GM13977 (cell line): ENCODE measurements around the gene NOD2.

Experiments
- DNase-seq: peaks from one replicate; pipeline ENCODE4 v3.0.0; 2012; ENCODE audit warnings: low spot score
- in situ Hi-C: fragments of 300-500 bp; cut with MboI; formaldehyde crosslinking; loops from one replicate; pipeline ENCODE4 v1.12.0; 2022; ENCODE audit warnings: low sequenced_read_pairs, low pct_unique_long_range_greater_than_20kb, mixed read lengths, inconsistent platforms; ENCODE audit not compliant: unreplicated experiment
- TF ChIP-seq, protein P1 (sequence below): IDR thresholded peaks from 2 replicates; pipeline ENCODE4 v1.5.1; 2012; ENCODE audit warnings: mild to moderate bottlenecking, control low read depth; ENCODE audit not compliant: insufficient read depth; ENCODE audit errors: extremely low read depth, missing control alignments

The NOD2 gene

DNA sequence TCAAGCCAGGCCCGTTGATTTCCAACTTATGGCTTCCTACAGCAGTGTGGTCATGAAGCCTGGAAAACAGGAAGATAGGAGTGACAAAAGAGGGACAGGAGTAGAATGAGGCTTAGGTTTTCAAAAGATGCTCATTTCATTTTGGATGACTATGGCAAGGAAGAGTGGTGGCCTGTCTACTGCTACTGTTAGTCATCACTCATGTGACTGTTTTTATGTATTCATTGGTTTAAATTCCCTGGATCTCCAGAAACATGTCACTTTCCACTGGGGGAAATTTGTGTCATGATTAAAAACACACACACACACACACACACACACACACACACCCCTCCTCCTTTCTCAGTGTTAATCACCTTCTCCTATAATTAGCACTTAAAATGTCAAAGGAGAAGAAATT is 47.3 kb downstream of the NOD2 start:
- TF ChIP-seq, protein P1, sequence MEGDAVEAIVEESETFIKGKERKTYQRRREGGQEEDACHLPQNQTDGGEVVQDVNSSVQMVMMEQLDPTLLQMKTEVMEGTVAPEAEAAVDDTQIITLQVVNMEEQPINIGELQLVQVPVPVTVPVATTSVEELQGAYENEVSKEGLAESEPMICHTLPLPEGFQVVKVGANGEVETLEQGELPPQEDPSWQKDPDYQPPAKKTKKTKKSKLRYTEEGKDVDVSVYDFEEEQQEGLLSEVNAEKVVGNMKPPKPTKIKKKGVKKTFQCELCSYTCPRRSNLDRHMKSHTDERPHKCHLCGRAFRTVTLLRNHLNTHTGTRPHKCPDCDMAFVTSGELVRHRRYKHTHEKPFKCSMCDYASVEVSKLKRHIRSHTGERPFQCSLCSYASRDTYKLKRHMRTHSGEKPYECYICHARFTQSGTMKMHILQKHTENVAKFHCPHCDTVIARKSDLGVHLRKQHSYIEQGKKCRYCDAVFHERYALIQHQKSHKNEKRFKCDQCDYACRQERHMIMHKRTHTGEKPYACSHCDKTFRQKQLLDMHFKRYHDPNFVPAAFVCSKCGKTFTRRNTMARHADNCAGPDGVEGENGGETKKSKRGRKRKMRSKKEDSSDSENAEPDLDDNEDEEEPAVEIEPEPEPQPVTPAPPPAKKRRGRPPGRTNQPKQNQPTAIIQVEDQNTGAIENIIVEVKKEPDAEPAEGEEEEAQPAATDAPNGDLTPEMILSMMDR, result no peak
- in situ Hi-C loops, result loop anchor here (10.0 kb wide), 1 partner anchor 66 kb away; no protein-coding TSS in a partner anchor

DNA sequence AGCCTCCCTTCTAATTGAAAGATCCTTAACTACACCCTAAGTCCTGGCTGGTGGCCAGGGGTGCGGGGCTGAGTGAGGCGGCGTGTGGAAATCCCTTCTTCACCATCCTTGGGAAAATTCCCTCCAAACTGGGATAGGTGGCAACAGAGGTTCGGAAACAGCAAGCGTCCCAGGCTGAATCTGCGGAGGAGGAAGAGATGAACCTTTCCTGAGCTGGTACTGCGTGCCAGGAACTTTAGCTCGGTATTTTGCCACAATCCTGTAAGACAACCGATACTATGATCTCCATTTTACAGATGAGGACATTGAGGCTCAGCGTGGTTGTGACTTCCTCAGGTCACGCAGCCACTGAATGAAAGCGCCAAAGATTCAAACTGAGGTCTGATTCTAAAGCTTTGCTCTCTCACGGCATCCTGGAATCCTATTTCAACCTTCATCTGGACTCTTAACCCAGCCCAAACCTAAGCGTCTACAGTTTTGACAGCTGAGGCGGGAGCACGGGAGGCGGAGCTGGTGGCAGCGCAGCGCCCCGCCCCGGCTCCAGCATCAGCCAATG is 47.9 kb downstream of the NOD2 start:
- no peak for DNase-seq
- in situ Hi-C loops, result loop anchor here (10.0 kb wide), 1 partner anchor 67 kb away; no protein-coding TSS in a partner anchor
- TF ChIP-seq, protein P1, result no peak

More for the DNA sequence above, 47.3 kb downstream of the NOD2 start:
- DNase-seq, result no peak

DNA sequence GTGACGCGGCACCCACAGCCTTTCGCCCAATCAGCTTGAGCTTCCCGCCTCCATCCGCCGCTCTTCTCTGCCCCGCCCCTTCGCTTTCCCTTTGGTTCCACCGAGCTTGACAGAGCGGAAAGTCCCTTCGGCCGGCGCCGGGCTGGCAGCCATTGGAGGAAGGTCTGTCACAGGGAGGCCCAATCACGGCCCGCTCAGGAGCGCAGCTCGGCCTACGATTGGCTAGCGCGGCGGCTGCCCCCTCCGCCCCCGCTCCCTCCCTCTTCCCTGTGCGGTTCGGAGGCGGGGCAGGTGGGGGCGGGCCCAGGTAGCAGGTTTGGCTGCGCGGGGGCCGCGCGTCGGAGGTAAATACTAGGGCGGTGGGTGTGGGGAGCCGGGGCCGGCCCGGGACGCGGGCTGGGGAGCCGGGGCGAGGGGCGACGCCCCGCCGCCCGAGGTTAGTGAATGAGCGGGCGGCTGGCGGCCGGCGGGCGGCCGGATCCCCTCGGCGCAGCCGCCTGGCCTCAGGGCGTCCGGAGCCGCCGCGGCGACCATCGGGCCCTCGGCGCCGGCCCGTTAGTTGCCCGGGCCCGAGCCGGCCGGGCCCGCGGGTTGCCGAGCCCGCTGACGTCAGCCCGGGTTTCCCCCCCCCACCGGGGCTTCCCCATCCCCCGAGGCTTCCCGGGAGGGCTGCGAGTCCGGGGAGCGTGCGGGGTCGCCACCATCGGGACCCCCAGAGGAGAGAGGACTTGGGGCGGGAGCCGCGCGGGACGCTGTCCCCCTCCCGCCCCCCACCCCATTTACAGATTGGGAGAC is 48.6 kb downstream of the NOD2 start, which contains the start of gene CYLD:
Gene CYLD, plus strand, starts transcription at position 306 of the 795 bp plus-strand sequence. CDS start 7,613 bp downstream, outside the sequence.
- in situ Hi-C loops, result loop anchor here (10.0 kb wide), 1 partner anchor 67 kb away; no protein-coding TSS in a partner anchor
- TF ChIP-seq, protein P1, result no peak

DNA sequence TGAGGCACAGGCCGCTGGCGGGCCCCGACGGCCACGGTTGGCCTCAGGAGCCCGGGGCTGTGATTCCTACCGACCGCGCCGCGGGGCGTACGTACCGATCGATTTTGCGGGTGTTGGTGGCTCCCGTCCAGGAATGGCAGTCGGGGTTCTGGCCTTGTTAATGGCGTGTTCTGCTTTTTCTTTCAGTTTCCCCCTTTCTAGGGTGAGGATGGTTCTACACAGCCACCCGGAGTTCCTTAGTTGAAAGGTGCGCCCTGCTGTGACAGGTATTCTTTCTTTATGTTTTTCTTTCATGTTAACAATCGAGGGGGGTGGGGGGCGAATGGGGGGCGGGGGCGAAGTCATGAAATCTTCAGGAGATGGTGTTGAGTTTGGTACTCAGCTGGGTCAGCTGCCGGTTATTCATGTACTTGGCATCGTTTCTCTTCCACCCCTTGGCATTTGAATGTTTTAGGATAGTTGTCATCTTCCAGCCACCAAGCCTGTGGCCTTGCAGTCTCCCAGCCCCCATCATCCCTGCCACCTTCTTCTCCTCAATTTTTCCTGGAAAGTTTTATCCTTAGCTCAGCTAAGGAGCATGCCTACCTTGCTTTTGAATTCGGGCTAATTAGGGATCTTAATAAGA is 49.3 kb downstream of the NOD2 start:
- peak; percentile 64 for DNase-seq
- TF ChIP-seq, protein P1, result no peak
- in situ Hi-C loops, result loop anchor here (10.0 kb wide), 1 partner anchor 68 kb away; no protein-coding TSS in a partner anchor

More for the DNA sequence above, 48.6 kb downstream of the NOD2 start, which contains the start of gene CYLD:
- peak; percentile 97 for DNase-seq

DNA sequence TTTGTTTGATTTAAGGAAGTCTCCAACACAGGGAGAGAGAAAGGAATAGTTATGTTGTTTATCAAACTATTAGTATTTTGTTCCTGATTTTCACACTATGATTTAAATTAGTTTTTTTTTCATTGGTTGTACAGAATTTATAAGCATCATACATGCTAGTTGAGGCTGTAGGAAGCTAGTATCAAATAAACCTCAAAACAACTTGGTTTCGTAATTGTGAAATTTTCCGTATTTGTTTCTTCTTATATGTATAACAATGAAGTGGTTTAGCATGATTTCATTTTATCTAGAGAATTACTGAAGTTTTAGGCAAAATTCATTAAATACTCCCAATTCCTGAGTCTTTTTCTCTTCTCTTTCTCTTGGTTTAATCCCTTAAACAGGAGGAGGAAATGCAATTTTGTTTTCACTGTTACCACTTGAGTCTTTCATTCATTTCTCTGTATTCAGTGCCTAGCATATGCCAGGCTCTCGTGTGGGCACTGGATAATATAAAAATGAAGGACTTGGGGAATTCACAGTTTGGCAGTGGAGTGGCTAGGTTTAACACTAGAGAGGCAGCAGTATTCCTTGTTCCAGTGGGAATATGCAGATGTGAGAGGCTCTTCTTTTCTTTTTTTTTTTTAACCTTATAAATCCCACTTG is 50.3 kb downstream of the NOD2 start:
- no peak for DNase-seq
- TF ChIP-seq, protein P1, result no peak
- in situ Hi-C loops, result loop anchor here (10.0 kb wide), 1 partner anchor 69 kb away; no protein-coding TSS in a partner anchor

DNA sequence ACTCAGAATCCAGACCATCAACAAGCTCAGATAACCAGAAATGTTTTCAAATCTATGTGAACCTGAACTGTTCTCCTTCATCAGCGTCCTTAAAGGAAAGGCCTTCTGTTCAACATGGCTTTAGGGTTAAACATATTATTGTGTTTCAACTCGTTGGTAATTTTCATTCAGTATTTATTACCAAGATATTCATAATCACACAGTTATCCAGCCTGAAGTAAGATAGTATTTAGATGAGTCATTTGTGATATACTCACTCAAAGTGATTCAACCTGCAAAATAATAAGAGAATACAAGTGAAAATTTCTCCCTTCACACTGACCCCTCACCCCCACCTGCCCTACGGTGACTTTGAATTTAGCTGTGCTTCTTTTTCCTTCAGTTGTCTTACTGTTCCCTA is 51.5 kb downstream of the NOD2 start:
- no peak for DNase-seq
- in situ Hi-C loops, result loop anchor here (10.0 kb wide), 1 partner anchor 70 kb away; no protein-coding TSS in a partner anchor
- TF ChIP-seq, protein P1, result no peak
